Suprapubic skin (tissue), 3 donors: ENCODE results near the gene GRAMD4.

Experiments used
- CTCF ChIP-seq, 2 donors: fragments of 200-600 bp in 1 of 2; fragments of 450-650 bp in 1 of 2; sonication (generic) in 1 of 2; IDR thresholded peaks; one replicate each; pipeline ENCODE4 v1.5.1; 2016 to 2019; ENCODE audit warnings: antibody characterized with exemption in 2 of 2, mild to moderate bottlenecking in 1 of 2, moderate library complexity in 1 of 2
- EP300 ChIP-seq: sonication (generic); formaldehyde crosslinking; IDR thresholded peaks from one replicate; pipeline ENCODE4 v1.6.1; 2017; ENCODE audit warnings: antibody characterized with exemption
- POLR2A ChIP-seq, 2 donors: fragments of 450-650 bp; IDR thresholded peaks; one replicate each; pipeline ENCODE4 v1.6.1; 2017; ENCODE audit warnings: antibody characterized with exemption in 2 of 2, mild to moderate bottlenecking in 2 of 2, moderate library complexity in 2 of 2

GRCh38 chr22:46571642-46572250 lies 48.4 kb upstream of the GRAMD4 start:
- TF ChIP-seq EP300 (no peak), CTCF (IDR thresholded peaks at IDR 0.05) (no peak), POLR2A (IDR thresholded peaks at IDR 0.05) (no peak)
